OCI-LY3 (cell line): ENCODE measurements around the gene LPP.
A peak's percentile ranks its signal among the peaks of the same experiment; 100 is the strongest.

Experiments used
- H2AFZ ChIP-seq: fragments of 200-600, 300-600 bp; shearing (Covaris generic); 2 replicates; pipeline ENCODE4 v1.6.0; 2014; ENCODE audit warnings: antibody characterized with exemption, low read depth, low read length
- H3K27ac ChIP-seq: fragments of 200-600, 300-600 bp; sonication (generic); 2 replicates; pipeline ENCODE4 v1.5.1; 2014; ENCODE audit warnings: mild to moderate bottlenecking, low read length, moderate library complexity, mixed read lengths
- H3K27me3 ChIP-seq: fragments of 200-600, 300-600 bp; sonication (generic); 2 replicates; pipeline ENCODE4 v1.6.1; 2014; ENCODE audit warnings: low read depth, low read length, mixed read lengths
- H3K36me3 ChIP-seq: fragments of 200-600, 300-600 bp; sonication (generic); replicated peaks from 2 replicates; pipeline ENCODE3; 2014; ENCODE audit warnings: low read depth, low read length, mixed read lengths
- H3K4me1 ChIP-seq: fragments of 300-600, 200-600 bp; sonication (generic); 2 replicates; pipeline ENCODE4 v1.6.1; 2014; ENCODE audit warnings: low read length, mixed read lengths
- H3K4me2 ChIP-seq: fragments of 200-600, 300-600 bp; sonication (generic); 2 replicates; pipeline ENCODE4 v1.6.1; 2014; ENCODE audit warnings: low read length, mixed read lengths
- H3K4me3 ChIP-seq: fragments of 300-600, 200-600 bp; sonication (generic); 2 replicates; pipeline ENCODE4 v1.5.1; 2014; ENCODE audit warnings: antibody characterized with exemption, mild to moderate bottlenecking, low read length, moderate library complexity
- H3K79me2 ChIP-seq: fragments of 300-600, 200-600 bp; shearing (Covaris generic); 2 replicates; pipeline ENCODE4 v1.6.1; 2014; ENCODE audit warnings: mild to moderate bottlenecking, low read length, mixed read lengths
- H3K9ac ChIP-seq: fragments of 300-600, 200-600 bp; shearing (Covaris generic); 2 replicates; pipeline ENCODE4 v1.6.0; 2014; ENCODE audit warnings: mild to moderate bottlenecking, low read length, moderate library complexity
- H3K9me3 ChIP-seq: fragments of 200-600, 300-600 bp; shearing (Covaris generic); 2 replicates; pipeline ENCODE4 v1.6.1; 2014; ENCODE audit warnings: low read length, mixed read lengths; ENCODE audit not compliant: insufficient read depth
- H4K20me1 ChIP-seq: fragments of 200-600, 300-600 bp; sonication (generic); 2 replicates; pipeline ENCODE4 v1.6.1; 2016; ENCODE audit warnings: low read length, mixed read lengths; ENCODE audit not compliant: insufficient read depth
- CTCF ChIP-seq: fragments of 200-600, 300-600 bp; sonication (generic); IDR thresholded peaks from 2 replicates; pipeline ENCODE4 v1.5.1; 2014; ENCODE audit warnings: antibody characterized with exemption, low read length, low read depth
- EZH2phosphoT487 ChIP-seq: fragments of 200-600 bp; shearing (Covaris generic); IDR thresholded peaks from 2 replicates; pipeline ENCODE4 v1.6.1; 2018; ENCODE audit warnings: antibody characterized with exemption, mixed run types, low read depth

LPP gene

GRCh38 chr3:188160751-188161150, 6.8 kb downstream of the LPP start:
- Histone ChIP-seq H4K20me1 (no peaks in the 10 kb centered on the region; the same call in 1 of the 2 replicates), H3K9me3 (no peaks in the 10 kb centered on the region), H3K4me1 (peaks cover 32% of the 10 kb centered on the region), H3K36me3 (no peaks in the 10 kb centered on the region), H3K4me2 (no peak overlapping the region), H2AFZ (no peak overlapping the region), H3K9ac (no peak overlapping the region), H3K4me3 (no peak overlapping the region), H3K27me3 (no peaks in the 10 kb centered on the region), H3K27ac (no peak overlapping the region), H3K79me2 (peaks cover 7% of the 10 kb centered on the region)
- TF ChIP-seq EZH2phosphoT487 (no peak), CTCF (no peak)

GRCh38 chr3:188164248-188164687, 10.3 kb downstream of the LPP start:
- no peaks in the 10 kb centered on the region for H3K36me3 ChIP-seq
- H3K4me3 ChIP-seq, result no peak overlapping the region
- peaks cover 23% of the 10 kb centered on the region for H3K4me1 ChIP-seq
- H3K4me2 ChIP-seq, result no peak overlapping the region
- no peaks in the 10 kb centered on the region for H3K27me3 ChIP-seq
- H2AFZ ChIP-seq, result no peak overlapping the region
- no peak overlapping the region for H3K27ac ChIP-seq
- H3K79me2 ChIP-seq, result peaks cover 4% of the 10 kb centered on the region
- H4K20me1 ChIP-seq, result no peaks in the 10 kb centered on the region
- TF ChIP-seq CTCF, result no peak
- no peak for TF ChIP-seq EZH2phosphoT487
- H3K9ac ChIP-seq, result no peak overlapping the region
- H3K9me3 ChIP-seq, result no peaks in the 10 kb centered on the region

- no peaks in the 10 kb centered on the region for H3K9me3 ChIP-seq
- H3K27me3 ChIP-seq, result no peaks in the 10 kb centered on the region
- peak overlapping the region; percentile 56 for H3K4me2 ChIP-seq
- H3K79me2 ChIP-seq, result no peaks in the 10 kb centered on the region
- TF ChIP-seq CTCF, result no peak
- no peak for TF ChIP-seq EZH2phosphoT487
- peaks cover 23% of the 10 kb centered on the region for H3K4me1 ChIP-seq
- H3K36me3 ChIP-seq, result no peaks in the 10 kb centered on the region
- no peak overlapping the region for H3K27ac ChIP-seq
- H3K4me3 ChIP-seq, result peak overlapping the region; percentile 14
- no peak overlapping the region for H3K9ac ChIP-seq
- H4K20me1 ChIP-seq, result no peaks in the 10 kb centered on the region
- no peak overlapping the region for H2AFZ ChIP-seq
Measured at GRCh38 chr3:188165596-188165995, 11.6 kb downstream of the LPP start.

- no peaks in the 10 kb centered on the region for H3K79me2 ChIP-seq
- no peak overlapping the region for H3K4me2 ChIP-seq
- H3K36me3 ChIP-seq, result no peaks in the 10 kb centered on the region
- peaks cover 25% of the 10 kb centered on the region for H3K4me1 ChIP-seq
- H3K9me3 ChIP-seq, result no peaks in the 10 kb centered on the region
- no peak overlapping the region for H2AFZ ChIP-seq
- no peak overlapping the region for H3K4me3 ChIP-seq
- no peak overlapping the region for H3K27ac ChIP-seq
- no peaks in the 10 kb centered on the region for H4K20me1 ChIP-seq
- TF ChIP-seq EZH2phosphoT487, result no peak
- TF ChIP-seq CTCF, result no peak
- no peaks in the 10 kb centered on the region for H3K27me3 ChIP-seq
- no peak overlapping the region for H3K9ac ChIP-seq
Measured at GRCh38 chr3:188166441-188166840, 12.5 kb downstream of the LPP start.
